Neural progenitor cell (in vitro differentiated cells): Measurements from ENCODE around the gene ACER1. TPM values are rescaled to one million over a fixed set of nuclear protein-coding genes. Genes with fewer than 3 reads are reported as not detected.

Experiments
- DNase-seq: peaks from one replicate; pipeline ENCODE4 v3.0.0-alpha.2; 2016; ENCODE audit warnings: low spot score
- H2AFZ ChIP-seq: fragments of 200-600 bp; sonication (generic); replicated peaks from 2 replicates; pipeline ENCODE4 v1.6.1; 2016; ENCODE audit warnings: antibody characterized with exemption
- H3F3A ChIP-seq: fragments of 200-600 bp; sonication (generic); 2 replicates; pipeline ENCODE4 v1.6.1; 2016; ENCODE audit warnings: antibody characterized with exemption, low read depth
- H3K27ac ChIP-seq: fragments of 200-600 bp; sonication (generic); 2 replicates; pipeline ENCODE4 v1.5.1; 2016; ENCODE audit warnings: mild to moderate bottlenecking
- H3K27me3 ChIP-seq: fragments of 200-600 bp; sonication (generic); 2 replicates; pipeline ENCODE4 v1.6.1; 2016; ENCODE audit warnings: mild to moderate bottlenecking, moderate library complexity
- H3K36me3 ChIP-seq: fragments of 200-600 bp; sonication (generic); 2 replicates; pipeline ENCODE4 v1.5.1; 2016
- H3K4me1 ChIP-seq: fragments of 200-600 bp; sonication (generic); 2 replicates; pipeline ENCODE4 v1.6.1; 2016; ENCODE audit warnings: mixed run types
- H3K4me2 ChIP-seq: fragments of 200-600 bp; sonication (generic); 2 replicates; pipeline ENCODE4 v1.6.1; 2016
- H3K4me3 ChIP-seq: fragments of 200-600 bp; sonication (generic); 2 replicates; pipeline ENCODE4 v1.5.1; 2016
- H3K79me2 ChIP-seq: fragments of 200-600 bp; sonication (generic); 2 replicates; pipeline ENCODE4 v1.6.1; 2016; ENCODE audit warnings: low read depth
- H3K9ac ChIP-seq: fragments of 200-600 bp; sonication (generic); 2 replicates; pipeline ENCODE4 v1.6.1; 2016
- H3K9me3 ChIP-seq: fragments of 200-600 bp; sonication (generic); 2 replicates; pipeline ENCODE4 v1.5.1; 2016; ENCODE audit warnings: low read depth
- H4K20me1 ChIP-seq: fragments of 200-600 bp; sonication (generic); 2 replicates; pipeline ENCODE4 v1.6.1; 2016; ENCODE audit warnings: low read depth
- H3K27ac Mint-ChIP-seq: 3 replicates; pipeline ENCODE4 v1.8.0; 2021; ENCODE audit warnings: mixed read lengths
- H3K27me3 Mint-ChIP-seq: 2 replicates; pipeline ENCODE4 v1.8.0; 2022; ENCODE audit warnings: low read depth, mild to moderate bottlenecking, inconsistent platforms, moderate library complexity, mixed read lengths; ENCODE audit not compliant: insufficient read depth
- H3K36me3 Mint-ChIP-seq: 3 replicates; pipeline ENCODE4 v1.8.0; 2021; ENCODE audit warnings: mixed read lengths
- H3K4me1 Mint-ChIP-seq: 3 replicates; pipeline ENCODE4 v1.8.0; 2021; ENCODE audit warnings: mixed read lengths
- H3K4me3 Mint-ChIP-seq: 3 replicates; pipeline ENCODE4 v1.8.0; 2021; ENCODE audit warnings: mild to moderate bottlenecking, moderate library complexity, mixed read lengths
- H3K9me3 Mint-ChIP-seq: 3 replicates; pipeline ENCODE4 v1.8.0; 2020; ENCODE audit warnings: mixed read lengths
- CTCF ChIP-seq: fragments of 200-600 bp; sonication (generic); IDR thresholded peaks from 2 replicates; pipeline ENCODE4 v1.5.1; 2017; ENCODE audit warnings: antibody characterized with exemption, mild to moderate bottlenecking
- EZH2 ChIP-seq: fragments of 200-600 bp; sonication (generic); IDR thresholded peaks from 2 replicates; pipeline ENCODE4 v1.6.1; 2017; ENCODE audit warnings: antibody characterized with exemption, mild to moderate bottlenecking, moderate library complexity
- EZH2phosphoT487 ChIP-seq: fragments of 200-600 bp; sonication (generic); IDR thresholded peaks from 2 replicates; pipeline ENCODE4 v1.6.1; 2017; ENCODE audit warnings: antibody characterized with exemption
- total RNA-seq: library from RNA; depleted of rRNA; stranded (reverse); fragments of >200 nt; gene quantifications from 2 replicates; pipeline ENCODE4 v1.2.3, GENCODE V29; 2015; ENCODE audit warnings: low replicate concordance

Gene ACER1
- total RNA-seq, 1 donor from 2014 or later: not detected

DNA sequence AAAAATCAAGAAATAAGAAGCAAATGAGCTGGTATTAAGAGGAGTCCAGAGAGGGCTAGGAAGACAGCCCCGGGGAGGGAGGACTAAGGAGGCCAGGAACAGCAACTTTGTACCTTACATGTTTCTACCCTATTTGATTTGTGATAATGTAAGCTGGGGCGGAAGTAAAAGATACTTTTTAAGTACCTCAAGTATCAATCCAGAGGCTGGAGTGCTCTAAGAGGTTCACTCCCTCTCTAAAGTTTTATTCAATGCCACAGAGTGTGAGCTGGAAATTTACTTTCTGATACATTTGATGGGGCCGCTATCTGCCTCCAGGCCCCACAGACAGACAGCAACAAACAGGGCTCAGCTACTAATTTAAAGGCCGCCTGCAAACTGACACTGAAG is 65.0 kb downstream of the ACER1 start:
- Mint-ChIP-seq H3K27ac (no peak overlapping the region), H3K9me3 (no peaks in the 10 kb centered on the region), H3K4me1 (peaks cover 30% of the 10 kb centered on the region), H3K4me3 (no peak overlapping the region), H3K27me3 (no peaks in the 10 kb centered on the region), H3K36me3 (peaks cover 21% of the 10 kb centered on the region)
- Histone ChIP-seq H3K4me3 (no peak overlapping the region), H3K36me3 (no peaks in the 10 kb centered on the region), H4K20me1 (peaks cover 89% of the 10 kb centered on the region), H3K4me1 (peaks cover 36% of the 10 kb centered on the region), H3K27ac (no peak overlapping the region), H3K4me2 (no peak overlapping the region), H3F3A (peaks cover 19% of the 10 kb centered on the region), H2AFZ (no peak overlapping the region), H3K27me3 (no peaks in the 10 kb centered on the region), H3K9me3 (no peaks in the 10 kb centered on the region), H3K9ac (no peak overlapping the region), H3K79me2 (peaks cover 100% of the 10 kb centered on the region)
- DNase-seq: no peak
- TF ChIP-seq EZH2phosphoT487: no peak
- no peak for TF ChIP-seq CTCF
- no peak for TF ChIP-seq EZH2

GRCh38 chr19:6267552-6268381 is 65.6 kb downstream of the ACER1 start:
- no peak overlapping the region for H3K27ac Mint-ChIP-seq
- H3K27ac ChIP-seq: no peak overlapping the region

DNA sequence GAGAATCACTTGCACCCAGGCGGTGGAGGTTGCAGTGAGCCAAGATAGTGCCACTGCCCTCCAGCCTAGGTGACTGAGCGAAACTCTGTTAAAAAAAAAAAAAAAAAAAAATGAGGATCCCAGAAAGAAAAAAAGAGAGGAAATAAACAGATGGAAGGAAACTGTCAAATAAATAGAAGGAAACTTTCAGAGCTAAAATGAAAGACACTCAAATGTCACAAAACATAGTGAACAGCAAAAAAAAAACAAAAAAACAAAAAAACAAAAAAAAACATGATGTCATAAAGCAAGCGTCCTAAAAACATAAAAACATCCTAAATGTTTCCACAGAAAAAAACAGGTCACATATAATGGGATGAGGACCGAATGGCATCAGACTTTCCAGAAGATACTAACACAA is 68.6 kb downstream of the ACER1 start:
- no peak for TF ChIP-seq EZH2
- TF ChIP-seq CTCF: no peak
- no peak for TF ChIP-seq EZH2phosphoT487
- peaks cover 79% of the 10 kb centered on the region for H3K79me2 ChIP-seq
- no peaks in the 10 kb centered on the region for H3K9me3 Mint-ChIP-seq

More at GRCh38 chr19:6267552-6268381, 65.6 kb downstream of the ACER1 start:
- Histone ChIP-seq H3K36me3 (no peaks in the 10 kb centered on the region), H3K9ac (no peak overlapping the region), H4K20me1 (peaks cover 87% of the 10 kb centered on the region), H2AFZ (no peak overlapping the region), H3K4me3 (no peak overlapping the region), H3K4me2 (no peak overlapping the region), H3K27me3 (no peaks in the 10 kb centered on the region), H3K4me1 (peaks cover 31% of the 10 kb centered on the region), H3K79me2 (peaks cover 99% of the 10 kb centered on the region), H3K9me3 (no peaks in the 10 kb centered on the region), H3F3A (peaks cover 19% of the 10 kb centered on the region)
- H3K4me1 Mint-ChIP-seq: peaks cover 26% of the 10 kb centered on the region
- TF ChIP-seq EZH2: no peak
- no peak for TF ChIP-seq EZH2phosphoT487
- DNase-seq: no peak
- peaks cover 23% of the 10 kb centered on the region for H3K36me3 Mint-ChIP-seq
- no peaks in the 10 kb centered on the region for H3K9me3 Mint-ChIP-seq
- no peak overlapping the region for H3K4me3 Mint-ChIP-seq
- H3K27me3 Mint-ChIP-seq: no peaks in the 10 kb centered on the region

More for the DNA sequence above, 68.6 kb downstream of the ACER1 start:
- no peak overlapping the region for H3K9ac ChIP-seq
- peaks cover 7% of the 10 kb centered on the region for H3K4me1 Mint-ChIP-seq
- no peaks in the 10 kb centered on the region for H3K27me3 Mint-ChIP-seq
- DNase-seq: no peak
- H3F3A ChIP-seq: peaks cover 12% of the 10 kb centered on the region
- peaks cover 16% of the 10 kb centered on the region for H3K36me3 Mint-ChIP-seq
- peak overlapping the region; percentile 53 for H3K4me2 ChIP-seq
- no peaks in the 10 kb centered on the region for H3K27me3 ChIP-seq
- no peaks in the 10 kb centered on the region for H3K36me3 ChIP-seq
- no peak overlapping the region for H3K4me3 Mint-ChIP-seq
- H2AFZ ChIP-seq: no peak overlapping the region
- H3K4me3 ChIP-seq: no peak overlapping the region
- no peak overlapping the region for H3K27ac Mint-ChIP-seq
- peaks cover 73% of the 10 kb centered on the region for H4K20me1 ChIP-seq
- H3K27ac ChIP-seq: no peak overlapping the region
- H3K4me1 ChIP-seq: peaks cover 13% of the 10 kb centered on the region
- H3K9me3 ChIP-seq: no peaks in the 10 kb centered on the region
